ENCODE measurements around the gene CHADL.

CHADL gene

GRCh38 chr22:41285820-41286638, 45.3 kb upstream of the CHADL start, which contains the start of gene RANGAP1:
RANGAP1 (minus strand) TSS chr22:41286187; CDS start chr22:41281044, 5,143 bp downstream.
- TF ChIP-seq RARB (CRISPR knock-in tag; IDR thresholded peaks at IDR 0.05): no peak
- no peak for TF ChIP-seq ZNF565 (CRISPR knock-in tag; conservative IDR thresholded peaks at IDR 0.05; ENCODE audit: low read depth)
- no peak for TF ChIP-seq ESRRG (CRISPR knock-in tag; IDR thresholded peaks at IDR 0.05)
- no peak for TF ChIP-seq ZC3H10 (CRISPR knock-in tag; IDR thresholded peaks at IDR 0.05)
- TF ChIP-seq, protein P1, sequence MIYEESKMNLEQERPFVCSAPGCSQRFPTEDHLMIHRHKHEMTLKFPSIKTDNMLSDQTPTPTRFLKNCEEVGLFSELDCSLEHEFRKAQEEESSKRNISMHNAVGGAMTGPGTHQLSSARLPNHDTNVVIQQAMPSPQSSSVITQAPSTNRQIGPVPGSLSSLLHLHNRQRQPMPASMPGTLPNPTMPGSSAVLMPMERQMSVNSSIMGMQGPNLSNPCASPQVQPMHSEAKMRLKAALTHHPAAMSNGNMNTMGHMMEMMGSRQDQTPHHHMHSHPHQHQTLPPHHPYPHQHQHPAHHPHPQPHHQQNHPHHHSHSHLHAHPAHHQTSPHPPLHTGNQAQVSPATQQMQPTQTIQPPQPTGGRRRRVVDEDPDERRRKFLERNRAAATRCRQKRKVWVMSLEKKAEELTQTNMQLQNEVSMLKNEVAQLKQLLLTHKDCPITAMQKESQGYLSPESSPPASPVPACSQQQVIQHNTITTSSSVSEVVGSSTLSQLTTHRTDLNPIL (CRISPR knock-in tag; IDR thresholded peaks at IDR 0.05; ENCODE audit: low read depth): no peak
- TF ChIP-seq ZNF70 (CRISPR knock-in tag; IDR thresholded peaks at IDR 0.05): no peak
- no peak for TF ChIP-seq ZNF8 (CRISPR knock-in tag; IDR thresholded peaks at IDR 0.05)
- peak; percentile 96 for ATAC-seq

GRCh38 chr22:41285441-41285819, 44.7 kb upstream of the CHADL start:
- peak; percentile 58 for ATAC-seq
- TF ChIP-seq ZNF8 (CRISPR knock-in tag; IDR thresholded peaks at IDR 0.05): no peak

DNA sequence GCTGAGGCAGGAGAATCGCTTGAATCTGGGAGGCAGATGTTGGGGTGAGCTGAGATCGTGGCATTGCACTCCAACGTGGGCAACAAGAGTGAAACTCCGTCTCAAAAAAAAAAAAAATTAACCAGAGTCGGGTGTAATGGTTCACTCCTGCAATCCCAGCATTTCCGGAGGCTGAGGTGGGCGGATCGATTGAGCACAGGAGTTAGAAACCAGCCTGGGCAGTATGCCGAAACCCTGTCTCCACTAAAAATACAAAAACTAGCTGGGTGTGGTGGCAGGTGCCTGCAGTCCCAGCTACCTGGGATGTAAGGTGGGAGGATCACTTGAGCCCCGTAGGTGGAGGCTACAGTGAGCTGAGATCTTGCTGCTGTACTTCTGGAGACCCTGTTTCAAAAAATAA, 43.7 kb upstream of the CHADL start:
- ATAC-seq: no peak
- TF ChIP-seq POU6F1 (CRISPR knock-in tag; IDR thresholded peaks at IDR 0.05; ENCODE audit: borderline replicate concordance, low read depth): no peak
- no peak for TF ChIP-seq ISL1 (CRISPR knock-in tag; IDR thresholded peaks at IDR 0.05)
- TF ChIP-seq ZFP30 (CRISPR knock-in tag; IDR thresholded peaks at IDR 0.05): no peak
- TF ChIP-seq ZFP3 (CRISPR knock-in tag; IDR thresholded peaks at IDR 0.05): no peak
- TF ChIP-seq, protein P1 (CRISPR knock-in tag; IDR thresholded peaks at IDR 0.05; ENCODE audit: low read depth): no peak
- TF ChIP-seq BACH2 (CRISPR knock-in tag; IDR thresholded peaks at IDR 0.05; ENCODE audit: borderline replicate concordance): no peak
- no peak for TF ChIP-seq GLIS3 (CRISPR knock-in tag; IDR thresholded peaks at IDR 0.05)
- no peak for TF ChIP-seq ESRRG (CRISPR knock-in tag; IDR thresholded peaks at IDR 0.05)
- TF ChIP-seq, protein P2, sequence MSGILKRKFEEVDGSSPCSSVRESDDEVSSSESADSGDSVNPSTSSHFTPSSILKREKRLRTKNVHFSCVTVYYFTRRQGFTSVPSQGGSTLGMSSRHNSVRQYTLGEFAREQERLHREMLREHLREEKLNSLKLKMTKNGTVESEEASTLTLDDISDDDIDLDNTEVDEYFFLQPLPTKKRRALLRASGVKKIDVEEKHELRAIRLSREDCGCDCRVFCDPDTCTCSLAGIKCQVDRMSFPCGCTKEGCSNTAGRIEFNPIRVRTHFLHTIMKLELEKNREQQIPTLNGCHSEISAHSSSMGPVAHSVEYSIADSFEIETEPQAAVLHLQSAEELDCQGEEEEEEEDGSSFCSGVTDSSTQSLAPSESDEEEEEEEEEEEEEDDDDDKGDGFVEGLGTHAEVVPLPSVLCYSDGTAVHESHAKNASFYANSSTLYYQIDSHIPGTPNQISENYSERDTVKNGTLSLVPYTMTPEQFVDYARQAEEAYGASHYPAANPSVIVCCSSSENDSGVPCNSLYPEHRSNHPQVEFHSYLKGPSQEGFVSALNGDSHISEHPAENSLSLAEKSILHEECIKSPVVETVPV (CRISPR knock-in tag; IDR thresholded peaks at IDR 0.05): no peak
- no peak for TF ChIP-seq TSHZ2 (CRISPR knock-in tag; IDR thresholded peaks at IDR 0.05)
- TF ChIP-seq CSDC2 (CRISPR knock-in tag; IDR thresholded peaks at IDR 0.05): no peak

- no peak for ATAC-seq
- no peak for TF ChIP-seq PPARA (CRISPR knock-in tag; IDR thresholded peaks at IDR 0.05; ENCODE audit: borderline replicate concordance)
- no peak for TF ChIP-seq RARB (CRISPR knock-in tag; IDR thresholded peaks at IDR 0.05)
Measured at GRCh38 chr22:41280854-41281253, 40.1 kb upstream of the CHADL start.

DNA sequence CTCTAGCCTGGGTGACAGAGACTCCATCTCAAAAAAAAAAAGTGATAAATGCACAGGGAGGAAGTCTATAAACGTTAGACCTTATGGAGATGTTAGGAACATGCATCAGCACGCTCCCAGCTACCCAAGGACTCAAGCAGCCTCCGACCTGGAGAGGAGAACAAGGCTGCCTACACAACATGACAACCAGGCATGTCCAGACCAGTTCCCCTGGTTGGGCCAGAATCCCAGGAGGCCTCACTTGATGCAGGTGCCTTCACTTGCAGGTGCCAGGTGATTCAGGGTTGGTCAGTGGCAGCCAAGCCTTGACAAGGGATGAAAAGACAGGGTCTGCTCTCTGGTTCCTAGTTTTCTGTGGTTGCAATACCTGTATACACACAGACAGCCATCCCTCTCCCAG, 39.3 kb upstream of the CHADL start:
- ATAC-seq: no peak
- TF ChIP-seq ESRRG (CRISPR knock-in tag; IDR thresholded peaks at IDR 0.05) (no peak), CSDC2 (CRISPR knock-in tag; IDR thresholded peaks at IDR 0.05) (no peak), OSR1 (CRISPR knock-in tag; IDR thresholded peaks at IDR 0.05) (no peak), BACH2 (CRISPR knock-in tag; IDR thresholded peaks at IDR 0.05; ENCODE audit: borderline replicate concordance) (no peak), SNAI2 (CRISPR knock-in tag; IDR thresholded peaks at IDR 0.05) (no peak)
- TF ChIP-seq, protein P2 (CRISPR knock-in tag; IDR thresholded peaks at IDR 0.05): no peak
